GM19099 (cell line): ENCODE measurements around the gene SLC4A11.

ENCODE experiments used
- POLR2A ChIP-seq: IDR thresholded peaks from 3 replicates; pipeline ENCODE4 v1.6.1; 2011; ENCODE audit warnings: low read depth; ENCODE audit not compliant: insufficient read length; ENCODE audit errors: extremely low read depth

The SLC4A11 gene

GRCh38 chr20:3239026-3239866 lies at the start of gene SLC4A11:
SLC4A11 (minus strand) TSS chr20:3239190; CDS start chr20:3239137, 53 bp downstream.
- no peak for TF ChIP-seq POLR2A

GRCh38 chr20:3283222-3283820 lies 44.3 kb upstream of the SLC4A11 start:
- TF ChIP-seq POLR2A = no peak

DNA sequence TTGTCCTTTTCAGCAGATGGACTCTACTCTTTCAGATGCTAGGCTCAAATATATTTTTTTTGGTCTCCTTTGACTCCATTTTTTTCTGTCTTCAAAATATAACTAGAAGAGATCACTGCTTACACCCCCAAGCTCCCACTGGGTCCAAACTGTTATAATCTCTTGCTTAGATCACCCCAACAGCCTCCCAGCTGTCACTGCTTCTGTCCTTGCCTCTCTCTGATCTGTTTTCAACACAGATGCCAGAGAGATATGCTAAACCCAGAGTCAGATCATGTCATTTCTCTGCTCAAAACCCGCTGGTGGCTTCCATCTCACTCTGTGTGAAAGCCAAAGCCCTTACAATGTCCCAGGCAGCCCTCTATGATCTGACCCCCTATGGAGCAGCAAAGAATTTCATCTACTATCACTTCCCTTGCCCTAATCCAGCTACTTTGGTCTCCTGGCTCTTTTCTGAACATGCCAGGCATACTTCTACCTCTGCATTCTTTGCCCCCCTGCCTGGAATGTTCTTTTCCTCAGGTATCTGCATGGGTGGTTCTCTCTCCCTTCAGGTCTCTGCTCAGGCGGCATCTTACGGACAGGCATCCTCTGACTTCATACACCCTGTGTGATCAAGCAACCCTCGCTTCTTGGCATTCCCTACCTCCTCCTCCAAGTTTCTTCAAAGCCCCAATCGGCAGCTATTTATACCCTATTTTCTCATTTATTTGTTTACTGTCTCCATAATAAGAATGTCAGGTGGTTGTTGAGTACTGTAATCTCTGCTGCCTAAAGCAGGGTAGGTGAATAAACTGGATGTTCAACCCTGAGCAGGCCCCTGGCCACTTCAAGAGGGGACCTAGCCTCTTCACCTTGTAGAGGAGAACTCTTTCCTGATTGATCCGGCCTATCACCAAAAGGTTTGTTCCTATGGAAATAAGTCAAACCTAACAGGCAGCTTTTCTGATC lies 43.6 kb upstream of the SLC4A11 start:
- TF ChIP-seq POLR2A = no peak

DNA sequence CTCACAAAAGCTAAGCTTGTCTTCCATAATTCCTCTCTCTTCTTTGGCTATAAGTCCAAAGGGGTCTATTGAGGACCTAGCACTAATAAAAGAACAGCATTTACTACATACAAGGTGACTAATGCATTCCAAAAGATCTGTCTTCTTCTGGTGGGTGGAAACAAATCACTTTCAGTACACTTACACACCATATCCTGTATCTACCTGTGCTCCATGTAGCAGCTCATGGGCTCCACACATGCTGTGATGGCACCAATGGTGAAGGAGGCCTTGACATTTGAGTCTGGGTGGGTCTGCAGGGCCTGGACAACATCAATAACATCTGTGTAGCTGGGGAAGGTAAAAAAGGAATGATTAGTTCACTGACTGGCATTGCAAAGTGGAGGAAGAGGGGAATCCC lies 42.4 kb upstream of the SLC4A11 start:
- TF ChIP-seq POLR2A = no peak

GRCh38 chr20:3279761-3280160 lies 40.8 kb upstream of the SLC4A11 start:
- no peak for TF ChIP-seq POLR2A

DNA sequence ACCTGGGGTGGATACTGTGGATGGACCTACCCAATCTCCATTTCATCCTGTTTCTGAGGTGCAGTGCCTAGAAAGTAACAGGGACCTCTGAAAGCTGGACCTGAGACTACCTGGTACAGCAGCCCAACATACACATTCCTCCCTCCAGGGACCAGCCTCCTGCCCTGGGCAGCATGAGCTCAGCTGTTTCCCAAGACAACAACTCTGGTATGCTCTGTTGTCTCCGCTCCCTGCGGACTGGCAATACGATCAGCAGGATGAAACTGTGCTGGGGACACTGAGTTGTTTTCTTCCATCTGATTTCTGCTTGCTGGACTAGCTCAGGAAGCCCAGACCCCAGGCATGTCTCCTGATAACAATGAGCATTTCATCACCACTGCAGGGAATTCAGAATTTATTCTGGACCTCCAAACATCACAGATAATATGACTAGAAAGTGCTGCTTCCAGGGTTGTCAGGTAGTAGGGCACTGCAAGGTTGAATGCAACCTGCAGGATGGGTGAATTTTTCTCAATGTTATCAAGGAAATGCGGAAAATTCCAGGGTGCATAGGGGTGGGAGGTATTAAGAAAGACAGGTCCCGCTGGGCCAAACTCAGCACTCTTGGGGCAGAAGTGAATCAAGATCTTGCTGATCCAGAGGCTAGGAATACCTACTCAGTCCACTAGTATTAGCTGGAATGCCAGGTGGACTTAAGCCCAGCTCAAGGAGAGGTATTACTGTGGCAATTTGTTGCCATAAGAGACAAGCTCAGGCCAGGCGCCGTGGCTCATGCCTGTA lies 38.9 kb upstream of the SLC4A11 start:
- no peak for TF ChIP-seq POLR2A

GRCh38 chr20:3276680-3277015 lies 37.7 kb upstream of the SLC4A11 start:
- no peak for TF ChIP-seq POLR2A

GRCh38 chr20:3275966-3276679 lies 37.1 kb upstream of the SLC4A11 start:
- TF ChIP-seq POLR2A = no peak

DNA sequence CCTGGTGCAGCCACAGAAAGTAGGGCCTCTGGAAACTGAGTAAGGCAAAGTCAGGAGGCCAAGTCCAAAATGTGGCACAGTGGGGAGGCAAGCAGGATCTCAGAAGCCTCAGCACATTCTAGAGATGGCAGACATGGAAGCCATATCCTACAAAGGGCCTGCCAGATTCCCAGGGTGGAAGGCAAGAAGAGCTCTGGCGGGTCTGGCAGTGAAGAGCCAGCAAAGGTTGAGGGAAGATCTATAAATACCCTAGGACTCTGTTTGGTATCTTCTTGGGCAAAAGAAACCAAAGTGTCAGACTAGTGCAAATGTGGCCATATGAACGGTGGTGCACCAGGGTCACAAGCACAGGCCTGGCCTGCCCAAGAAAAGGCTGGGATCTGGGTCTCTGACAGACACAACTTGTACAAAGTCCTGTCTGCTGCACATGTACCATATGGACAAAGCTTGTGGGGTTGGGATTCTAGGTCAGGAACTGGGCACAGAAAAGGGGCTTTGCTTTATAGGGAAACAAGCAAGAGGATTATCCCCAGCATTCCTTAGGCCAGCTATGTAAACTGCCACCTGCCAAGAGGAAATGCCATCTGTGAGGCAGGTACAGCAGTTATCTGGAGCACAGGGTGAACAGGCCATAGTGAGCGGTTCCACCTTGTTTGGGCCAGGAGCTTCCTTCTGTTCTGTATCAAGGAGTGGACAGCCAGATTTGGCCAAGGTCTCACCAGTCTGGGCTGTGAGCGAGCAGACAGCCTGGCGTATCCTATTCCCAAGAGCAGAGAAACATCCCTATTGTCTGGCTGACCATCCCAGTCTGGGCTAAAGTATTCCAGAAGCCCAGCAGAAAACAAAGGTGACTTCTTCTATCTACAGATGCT lies 36.3 kb upstream of the SLC4A11 start:
- TF ChIP-seq POLR2A = no peak

DNA sequence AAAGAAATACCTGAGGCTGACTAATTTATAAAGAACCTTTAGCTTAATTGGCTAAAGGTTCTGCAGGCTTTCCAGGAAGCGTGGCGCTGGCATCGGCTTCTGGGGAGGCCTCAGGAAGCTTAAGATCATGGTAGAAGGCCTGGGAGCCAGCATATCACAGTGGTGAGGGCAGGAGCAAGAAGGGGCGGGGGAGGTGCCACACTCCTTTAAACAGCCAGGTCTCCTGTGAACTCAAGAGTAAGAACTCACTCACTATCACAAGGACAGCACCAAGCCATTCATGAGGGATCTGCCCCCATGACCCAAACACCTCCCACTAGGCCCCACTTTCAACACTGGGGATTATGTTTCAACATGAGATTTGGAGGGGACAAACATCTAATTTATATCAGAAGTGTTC lies 34.4 kb upstream of the SLC4A11 start:
- no peak for TF ChIP-seq POLR2A

DNA sequence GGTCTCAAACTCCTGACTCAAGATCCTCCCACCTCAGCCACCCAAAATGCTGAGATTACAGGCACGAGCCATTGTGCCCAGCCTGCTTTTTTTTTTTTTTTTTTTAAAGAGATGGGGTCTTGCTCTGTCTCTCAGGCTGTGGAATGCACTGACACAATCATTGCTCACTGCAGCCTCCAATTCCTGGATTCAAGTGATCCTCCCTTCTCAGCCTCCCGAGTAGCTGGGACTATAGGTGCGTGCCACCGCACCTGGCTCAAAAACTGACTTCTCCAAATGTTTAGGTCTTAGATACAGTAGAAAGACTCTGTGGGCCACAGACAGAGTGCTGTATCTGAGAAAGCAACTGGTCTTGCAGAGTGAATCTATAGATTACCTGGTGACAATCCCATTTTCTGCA lies 31.1 kb upstream of the SLC4A11 start:
- no peak for TF ChIP-seq POLR2A

- TF ChIP-seq POLR2A = no peak
These were observed 23.6 kb upstream of the SLC4A11 start for GRCh38 chr20:3262566-3262965.

GRCh38 chr20:3258429-3258828 lies 19.4 kb upstream of the SLC4A11 start:
- no peak for TF ChIP-seq POLR2A

GRCh38 chr20:3255728-3256127 lies 16.7 kb upstream of the SLC4A11 start:
- TF ChIP-seq POLR2A = no peak

- no peak for TF ChIP-seq POLR2A
These were observed 12.8 kb upstream of the SLC4A11 start for GRCh38 chr20:3251806-3252205.
